IPS DF 6.9 (cell line): ENCODE measurements around the gene CDHR2.

Source experiments
- DNase-seq: peaks from one replicate; pipeline ENCODE4 v3.0.0-alpha.2; 2013; ENCODE audit warnings: low read depth, low spot score
- H3K27ac ChIP-seq: one replicate; pipeline ENCODE4 v1.5.1; 2013; ENCODE audit warnings: low read length, control low read depth
- H3K27me3 ChIP-seq: 2 replicates; pipeline ENCODE4 v1.6.1; 2013; ENCODE audit warnings: mild to moderate bottlenecking, low read length; ENCODE audit not compliant: control insufficient read depth, insufficient read depth
- H3K36me3 ChIP-seq: 2 replicates; pipeline ENCODE4 v1.6.1; 2013; ENCODE audit warnings: low read length; ENCODE audit not compliant: control insufficient read depth, insufficient read depth
- H3K4me1 ChIP-seq: 2 replicates; pipeline ENCODE4 v1.6.1; 2013; ENCODE audit warnings: low read length; ENCODE audit not compliant: control insufficient read depth, insufficient read depth
- H3K4me3 ChIP-seq: 2 replicates; pipeline ENCODE4 v1.5.1; 2013; ENCODE audit warnings: mild to moderate bottlenecking, low read length
- H3K9me3 ChIP-seq: 2 replicates; pipeline ENCODE4 v1.6.1; 2013; ENCODE audit warnings: low read length, inconsistent platforms; ENCODE audit not compliant: control insufficient read depth, insufficient read depth
- WGBS: extraction: QIAGEN DNeasy Blood & Tissue Kit; methylation state at CpG from one replicate; pipeline ENCODE4 v1.1.7; 2013; ENCODE audit warnings: mixed read lengths, missing lambda C conversion rate; ENCODE audit not compliant: insufficient read length, insufficient coverage; 5-methylcytosine and 5-hydroxymethylcytosine counted together

CDHR2 gene

GRCh38 chr5:176570044-176570443, 20.9 kb downstream of the CDHR2 start:
- no peaks in the 10 kb centered on the region for H3K36me3 ChIP-seq
- no peak overlapping the region for H3K27ac ChIP-seq
- H3K9me3 ChIP-seq, result no peaks in the 10 kb centered on the region
- DNase-seq, result no peak
- no peak overlapping the region for H3K4me3 ChIP-seq
- WGBS, result no CpG with 5 or more reads among the region's 6 CpGs
- no peaks in the 10 kb centered on the region for H3K4me1 ChIP-seq
- no peaks in the 10 kb centered on the region for H3K27me3 ChIP-seq

- DNase-seq, result no peak
- no peaks in the 10 kb centered on the region for H3K9me3 ChIP-seq
- no peaks in the 10 kb centered on the region; the same call in 1 of the 2 replicates for H3K4me1 ChIP-seq
- H3K27ac ChIP-seq, result no peak overlapping the region
- H3K27me3 ChIP-seq, result no peaks in the 10 kb centered on the region
- H3K36me3 ChIP-seq, result no peaks in the 10 kb centered on the region
- H3K4me3 ChIP-seq, result no peak overlapping the region
- no CpG with 5 or more reads among the region's 18 CpGs for WGBS
These were observed 24.6 kb downstream of the CDHR2 start for GRCh38 chr5:176573564-176574296.

GRCh38 chr5:176574297-176574591, 25.1 kb downstream of the CDHR2 start:
- no peak for DNase-seq
- H3K4me1 ChIP-seq, result no peaks in the 10 kb centered on the region; the same call in 1 of the 2 replicates
- no peak overlapping the region for H3K4me3 ChIP-seq
- H3K9me3 ChIP-seq, result no peaks in the 10 kb centered on the region
- H3K27ac ChIP-seq, result no peak overlapping the region
- H3K36me3 ChIP-seq, result no peaks in the 10 kb centered on the region
- no CpG with 5 or more reads among the region's 10 CpGs for WGBS
- no peaks in the 10 kb centered on the region for H3K27me3 ChIP-seq

GRCh38 chr5:176575066-176575465, 25.9 kb downstream of the CDHR2 start:
- H3K4me1 ChIP-seq, result no peaks in the 10 kb centered on the region; the same call in 1 of the 2 replicates
- no CpG with 5 or more reads among the region's 14 CpGs for WGBS
- no peaks in the 10 kb centered on the region for H3K36me3 ChIP-seq
- H3K4me3 ChIP-seq, result no peak overlapping the region
- H3K27me3 ChIP-seq, result no peaks in the 10 kb centered on the region
- H3K9me3 ChIP-seq, result no peaks in the 10 kb centered on the region
- no peak for DNase-seq
- H3K27ac ChIP-seq, result no peak overlapping the region

- H3K9me3 ChIP-seq, result no peaks in the 10 kb centered on the region
- no peaks in the 10 kb centered on the region; the same call in 1 of the 2 replicates for H3K4me1 ChIP-seq
- no peaks in the 10 kb centered on the region for H3K36me3 ChIP-seq
- no peaks in the 10 kb centered on the region for H3K27me3 ChIP-seq
- H3K27ac ChIP-seq, result no peak overlapping the region
- no peak for DNase-seq
- H3K4me3 ChIP-seq, result no peak overlapping the region
- no CpG with 5 or more reads among the region's 37 CpGs for WGBS
These were observed 26.6 kb downstream of the CDHR2 start for GRCh38 chr5:176575488-176576422.

- no CpG with 5 or more reads among the region's 36 CpGs for WGBS
- Histone ChIP-seq H3K4me1 (no peaks in the 10 kb centered on the region; the same call in 1 of the 2 replicates), H3K36me3 (no peaks in the 10 kb centered on the region), H3K27me3 (no peaks in the 10 kb centered on the region), H3K27ac (no peak overlapping the region), H3K4me3 (no peak overlapping the region), H3K9me3 (no peaks in the 10 kb centered on the region)
- no peak for DNase-seq
These were observed 28.4 kb downstream of the CDHR2 start for GRCh38 chr5:176577312-176578176.

- no CpG with 5 or more reads among the region's 15 CpGs for WGBS
- Histone ChIP-seq H3K4me1 (no peaks in the 10 kb centered on the region; the same call in 1 of the 2 replicates), H3K36me3 (no peaks in the 10 kb centered on the region), H3K27me3 (no peaks in the 10 kb centered on the region), H3K27ac (no peak overlapping the region), H3K4me3 (no peak overlapping the region), H3K9me3 (no peaks in the 10 kb centered on the region)
- DNase-seq, result peak; percentile 92
These were observed 29.3 kb downstream of the CDHR2 start for GRCh38 chr5:176578391-176578808.

GRCh38 chr5:176579323-176579722, 30.2 kb downstream of the CDHR2 start:
- H3K36me3 ChIP-seq, result no peaks in the 10 kb centered on the region
- H3K27me3 ChIP-seq, result no peaks in the 10 kb centered on the region
- WGBS, result no CpG with 5 or more reads among the region's 4 CpGs
- no peak overlapping the region for H3K27ac ChIP-seq
- H3K9me3 ChIP-seq, result no peaks in the 10 kb centered on the region
- no peak overlapping the region for H3K4me3 ChIP-seq
- H3K4me1 ChIP-seq, result no peaks in the 10 kb centered on the region; the same call in 1 of the 2 replicates
- DNase-seq, result no peak

GRCh38 chr5:176581361-176581760, 32.2 kb downstream of the CDHR2 start:
- Histone ChIP-seq H3K4me3 (no peak overlapping the region), H3K4me1 (no peaks in the 10 kb centered on the region; the same call in 1 of the 2 replicates)
- no CpG with 5 or more reads among the region's 12 CpGs for WGBS

GRCh38 chr5:176583076-176583475, 33.9 kb downstream of the CDHR2 start:
- no peaks in the 10 kb centered on the region for H3K36me3 ChIP-seq
- no CpG with 5 or more reads among the region's 4 CpGs for WGBS
- DNase-seq, result no peak
- H3K4me1 ChIP-seq, result no peaks in the 10 kb centered on the region
- no peak overlapping the region for H3K4me3 ChIP-seq
- H3K27ac ChIP-seq, result no peak overlapping the region
- no peaks in the 10 kb centered on the region for H3K9me3 ChIP-seq
- no peaks in the 10 kb centered on the region for H3K27me3 ChIP-seq

More at GRCh38 chr5:176581361-176581760, 32.2 kb downstream of the CDHR2 start:
- DNase-seq, result no peak
- Histone ChIP-seq H3K9me3 (no peaks in the 10 kb centered on the region), H3K27me3 (no peaks in the 10 kb centered on the region), H3K36me3 (no peaks in the 10 kb centered on the region), H3K27ac (no peak overlapping the region)
